ENCODE measurements around the gene SPON2. TPM values are rescaled to one million over a fixed set of nuclear protein-coding genes. Genes with fewer than 3 reads are reported as not detected.

The SPON2 gene
- total RNA-seq, 2 experiments from 2014 or later = 8.4 to 35.3 TPM

GRCh38 chr4:1192493-1193205, 20.3 kb upstream of the SPON2 start:
- H3K9me3 ChIP-seq (ENCODE audit: low read length) = no peaks in the 10 kb centered on the region
- no peaks in the 10 kb centered on the region for H3K9me2 ChIP-seq (ENCODE audit: insufficient read depth, low read length)
- intact Hi-C loops (cut with micrococcal nuclease; ENCODE audit: unreplicated experiment) = no loop called here
- TF ChIP-seq, protein P1, sequence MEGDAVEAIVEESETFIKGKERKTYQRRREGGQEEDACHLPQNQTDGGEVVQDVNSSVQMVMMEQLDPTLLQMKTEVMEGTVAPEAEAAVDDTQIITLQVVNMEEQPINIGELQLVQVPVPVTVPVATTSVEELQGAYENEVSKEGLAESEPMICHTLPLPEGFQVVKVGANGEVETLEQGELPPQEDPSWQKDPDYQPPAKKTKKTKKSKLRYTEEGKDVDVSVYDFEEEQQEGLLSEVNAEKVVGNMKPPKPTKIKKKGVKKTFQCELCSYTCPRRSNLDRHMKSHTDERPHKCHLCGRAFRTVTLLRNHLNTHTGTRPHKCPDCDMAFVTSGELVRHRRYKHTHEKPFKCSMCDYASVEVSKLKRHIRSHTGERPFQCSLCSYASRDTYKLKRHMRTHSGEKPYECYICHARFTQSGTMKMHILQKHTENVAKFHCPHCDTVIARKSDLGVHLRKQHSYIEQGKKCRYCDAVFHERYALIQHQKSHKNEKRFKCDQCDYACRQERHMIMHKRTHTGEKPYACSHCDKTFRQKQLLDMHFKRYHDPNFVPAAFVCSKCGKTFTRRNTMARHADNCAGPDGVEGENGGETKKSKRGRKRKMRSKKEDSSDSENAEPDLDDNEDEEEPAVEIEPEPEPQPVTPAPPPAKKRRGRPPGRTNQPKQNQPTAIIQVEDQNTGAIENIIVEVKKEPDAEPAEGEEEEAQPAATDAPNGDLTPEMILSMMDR (conservative IDR thresholded peaks at IDR 0.05; ENCODE audit: low read length) = no peak
- no peak for TF ChIP-seq EZH2phosphoT487 (IDR thresholded peaks at IDR 0.05; ENCODE audit: borderline replicate concordance, low read depth, low read length)
- no peak overlapping the region for H3K4me2 ChIP-seq (ENCODE audit: low read length)
- no peak overlapping the region for H3K27ac ChIP-seq (ENCODE audit: low read depth, low read length, poor library complexity, severe bottlenecking)
- no peak overlapping the region for H3K4me3 ChIP-seq (ENCODE audit: low read depth, low read length, poor library complexity, severe bottlenecking)
- POLR2A ChIA-PET = no interaction called here
- DNase-seq (ENCODE audit: low spot score) = no peak
- H3K36me3 ChIP-seq (ENCODE audit: insufficient read depth, low read length) = no peaks in the 10 kb centered on the region
- H3K4me1 ChIP-seq (ENCODE audit: insufficient read depth, low read length, poor library complexity, severe bottlenecking) = peaks cover 3% of the 10 kb centered on the region
- CTCF ChIA-PET (ENCODE audit: unreplicated experiment) = no interaction called here
- H2AFZ ChIP-seq (ENCODE audit: low read length) = no peak overlapping the region
- BruUV-seq (replicated peaks) = no TSS peak
- H4K20me1 ChIP-seq (ENCODE audit: insufficient read depth, low read length) = no peaks in the 10 kb centered on the region
- no peaks in the 10 kb centered on the region for H3K79me2 ChIP-seq (ENCODE audit: insufficient read depth, low read depth, low read length)

DNA sequence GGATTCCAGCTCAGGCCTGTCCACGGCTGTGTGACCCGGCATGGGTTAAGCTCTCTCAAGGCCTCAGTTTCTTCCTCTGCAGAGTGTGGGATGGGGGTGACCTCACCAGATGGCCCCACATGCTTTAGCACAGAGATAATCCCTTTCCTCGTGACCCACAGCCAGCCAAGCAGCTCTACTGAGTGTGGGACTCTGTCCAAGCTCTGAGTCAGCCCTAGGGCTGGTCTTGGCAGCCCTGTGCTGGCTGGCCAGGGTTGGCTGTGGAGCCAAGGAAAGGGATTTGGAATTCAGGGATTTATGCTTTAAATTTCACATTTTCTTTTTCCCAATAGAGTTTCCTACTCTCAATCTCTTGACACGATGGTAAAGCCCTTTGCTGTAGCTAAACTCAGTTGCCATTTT, 19.7 kb upstream of the SPON2 start:
- Histone ChIP-seq H4K20me1 (ENCODE audit: insufficient read depth, low read length) (no peaks in the 10 kb centered on the region), H3K4me2 (ENCODE audit: low read length) (no peak overlapping the region), H3K4me1 (ENCODE audit: insufficient read depth, low read length, poor library complexity, severe bottlenecking) (peaks cover 7% of the 10 kb centered on the region), H3K4me3 (ENCODE audit: low read depth, low read length, poor library complexity, severe bottlenecking) (no peak overlapping the region), H3K79me2 (ENCODE audit: insufficient read depth, low read depth, low read length) (no peaks in the 10 kb centered on the region), H3K9me2 (ENCODE audit: insufficient read depth, low read length) (no peaks in the 10 kb centered on the region), H2AFZ (ENCODE audit: low read length) (no peak overlapping the region), H3K27ac (ENCODE audit: low read depth, low read length, poor library complexity, severe bottlenecking) (no peak overlapping the region), H3K36me3 (ENCODE audit: insufficient read depth, low read length) (no peaks in the 10 kb centered on the region), H3K9me3 (ENCODE audit: low read length) (no peaks in the 10 kb centered on the region)
- CTCF ChIA-PET (ENCODE audit: unreplicated experiment) = no interaction called here
- POLR2A ChIA-PET = no interaction called here
- no TSS peak for BruUV-seq (replicated peaks)
- intact Hi-C loops (cut with micrococcal nuclease; ENCODE audit: unreplicated experiment) = no loop called here
- no peak for TF ChIP-seq EZH2phosphoT487 (IDR thresholded peaks at IDR 0.05; ENCODE audit: borderline replicate concordance, low read depth, low read length)
- TF ChIP-seq, protein P1 (conservative IDR thresholded peaks at IDR 0.05; ENCODE audit: low read length) = no peak
- DNase-seq (ENCODE audit: low spot score) = no peak

DNA sequence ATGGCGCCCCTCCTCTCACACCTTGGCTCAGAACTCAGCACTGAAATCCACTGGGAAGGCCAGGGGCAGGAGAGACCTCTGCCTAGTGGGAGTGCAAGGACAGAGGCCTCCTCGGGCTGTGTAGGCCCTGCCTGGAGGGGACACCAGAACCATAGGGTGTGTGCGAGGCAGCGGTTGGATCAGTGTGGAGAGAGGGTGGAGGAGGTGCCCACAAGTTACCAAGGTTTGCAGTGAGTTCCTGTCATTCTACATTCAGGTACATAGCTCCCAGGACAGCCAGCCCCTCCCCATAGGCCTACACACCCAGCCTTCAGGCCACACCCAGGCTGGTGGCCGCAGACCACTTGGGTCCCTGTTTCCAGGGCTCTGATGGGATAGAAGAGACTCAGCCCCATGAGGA, 19.2 kb upstream of the SPON2 start:
- no peaks in the 10 kb centered on the region for H3K79me2 ChIP-seq (ENCODE audit: insufficient read depth, low read depth, low read length)
- no peaks in the 10 kb centered on the region for H3K9me2 ChIP-seq (ENCODE audit: insufficient read depth, low read length)
- no peak overlapping the region for H3K4me3 ChIP-seq (ENCODE audit: low read depth, low read length, poor library complexity, severe bottlenecking)
- H2AFZ ChIP-seq (ENCODE audit: low read length) = no peak overlapping the region
- intact Hi-C loops (cut with micrococcal nuclease; ENCODE audit: unreplicated experiment) = no loop called here
- no peaks in the 10 kb centered on the region for H3K36me3 ChIP-seq (ENCODE audit: insufficient read depth, low read length)
- no peak for DNase-seq (ENCODE audit: low spot score)
- no peaks in the 10 kb centered on the region for H4K20me1 ChIP-seq (ENCODE audit: insufficient read depth, low read length)
- ChIA-PET POLR2A (no interaction called here), CTCF (ENCODE audit: unreplicated experiment) (no interaction called here)
- H3K27ac ChIP-seq (ENCODE audit: low read depth, low read length, poor library complexity, severe bottlenecking) = no peak overlapping the region
- no peak overlapping the region for H3K4me2 ChIP-seq (ENCODE audit: low read length)
- peaks cover 11% of the 10 kb centered on the region for H3K4me1 ChIP-seq (ENCODE audit: insufficient read depth, low read length, poor library complexity, severe bottlenecking)
- no TSS peak for BruUV-seq (replicated peaks)
- no peaks in the 10 kb centered on the region for H3K9me3 ChIP-seq (ENCODE audit: low read length)
- TF ChIP-seq, protein P1 (conservative IDR thresholded peaks at IDR 0.05; ENCODE audit: low read length) = no peak
- no peak for TF ChIP-seq EZH2phosphoT487 (IDR thresholded peaks at IDR 0.05; ENCODE audit: borderline replicate concordance, low read depth, low read length)
